ENCODE data around the gene TNS1. TPM values are rescaled to one million over a fixed set of nuclear protein-coding genes. Genes with fewer than 3 reads are reported as not detected.

Gene TNS1
- polyA plus RNA-seq, 1 experiment: 19.7 TPM

- no peaks in the 10 kb centered on the region for H3K27me3 ChIP-seq (ENCODE audit: control insufficient read depth, insufficient read depth, low read length)
- DNase-seq (ENCODE audit: low read depth, low spot score): no peak
- H3K4me3 ChIP-seq (ENCODE audit: low read depth, low read length): no peak overlapping the region
- ChIA-PET POLR2A (interaction anchor here (0.5 kb wide), 1 partner anchor 602 kb away, joined by 3 read pairs; no protein-coding TSS in a partner anchor), CTCF (interaction anchor here (0.8 kb wide), 1 partner anchor 29 kb away, joined by 4 read pairs; no protein-coding TSS in a partner anchor)
- H3K9me3 ChIP-seq (ENCODE audit: control insufficient read depth, insufficient read depth, low read length): no peaks in the 10 kb centered on the region
- H3K27ac ChIP-seq (ENCODE audit: low read depth, low read length): peak overlapping the region; percentile 39
- no peak for TF ChIP-seq CTCF (IDR thresholded peaks at IDR 0.05; ENCODE audit: low read depth, low read length)
Observed at GRCh38 chr2:217928324-217929181, 74.2 kb downstream of the TNS1 start.

GRCh38 chr2:217927601-217928323 is 75.0 kb downstream of the TNS1 start:
- no peak for DNase-seq (ENCODE audit: low read depth, low spot score)
- CTCF ChIA-PET: no interaction called here

GRCh38 chr2:217926801-217927200 is 76.0 kb downstream of the TNS1 start:
- no peaks in the 10 kb centered on the region; the same call in 1 of the 2 replicates for H3K9me3 ChIP-seq (ENCODE audit: control insufficient read depth, insufficient read depth, low read length)
- no peak overlapping the region for H3K27ac ChIP-seq (ENCODE audit: low read depth, low read length)
- no peak overlapping the region for H3K4me3 ChIP-seq (ENCODE audit: low read depth, low read length)
- POLR2A ChIA-PET: no interaction called here
- TF ChIP-seq CTCF (IDR thresholded peaks at IDR 0.05; ENCODE audit: low read depth, low read length): no peak
- H3K27me3 ChIP-seq (ENCODE audit: control insufficient read depth, insufficient read depth, low read length): no peaks in the 10 kb centered on the region
- CTCF ChIA-PET: no interaction called here
- no peak for DNase-seq (ENCODE audit: low read depth, low spot score)

More at GRCh38 chr2:217927601-217928323, 75.0 kb downstream of the TNS1 start:
- no peak for TF ChIP-seq CTCF (IDR thresholded peaks at IDR 0.05; ENCODE audit: low read depth, low read length)
- H3K27ac ChIP-seq (ENCODE audit: low read depth, low read length): peak overlapping the region; percentile 39
- no peaks in the 10 kb centered on the region for H3K27me3 ChIP-seq (ENCODE audit: control insufficient read depth, insufficient read depth, low read length)
- H3K9me3 ChIP-seq (ENCODE audit: control insufficient read depth, insufficient read depth, low read length): no peaks in the 10 kb centered on the region; the same call in 1 of the 2 replicates
- POLR2A ChIA-PET: no interaction called here
- no peak overlapping the region for H3K4me3 ChIP-seq (ENCODE audit: low read depth, low read length)

- Histone ChIP-seq H3K9me3 (ENCODE audit: control insufficient read depth, insufficient read depth, low read length) (no peaks in the 10 kb centered on the region; the same call in 1 of the 2 replicates), H3K27me3 (ENCODE audit: control insufficient read depth, insufficient read depth, low read length) (no peaks in the 10 kb centered on the region), H3K27ac (ENCODE audit: low read depth, low read length) (no peak overlapping the region), H3K4me3 (ENCODE audit: low read depth, low read length) (no peak overlapping the region)
- ChIA-PET CTCF (no interaction called here), POLR2A (no interaction called here)
- no peak for TF ChIP-seq CTCF (IDR thresholded peaks at IDR 0.05; ENCODE audit: low read depth, low read length)
- no peak for DNase-seq (ENCODE audit: low read depth, low spot score)
Observed at GRCh38 chr2:217924346-217924901, 78.4 kb downstream of the TNS1 start.

All from AG04450 (cell line).